ENCODE measurements around the gene GPR39.
A peak's percentile ranks its signal among the peaks of the same experiment; 100 is the strongest.

The GPR39 gene

DNA sequence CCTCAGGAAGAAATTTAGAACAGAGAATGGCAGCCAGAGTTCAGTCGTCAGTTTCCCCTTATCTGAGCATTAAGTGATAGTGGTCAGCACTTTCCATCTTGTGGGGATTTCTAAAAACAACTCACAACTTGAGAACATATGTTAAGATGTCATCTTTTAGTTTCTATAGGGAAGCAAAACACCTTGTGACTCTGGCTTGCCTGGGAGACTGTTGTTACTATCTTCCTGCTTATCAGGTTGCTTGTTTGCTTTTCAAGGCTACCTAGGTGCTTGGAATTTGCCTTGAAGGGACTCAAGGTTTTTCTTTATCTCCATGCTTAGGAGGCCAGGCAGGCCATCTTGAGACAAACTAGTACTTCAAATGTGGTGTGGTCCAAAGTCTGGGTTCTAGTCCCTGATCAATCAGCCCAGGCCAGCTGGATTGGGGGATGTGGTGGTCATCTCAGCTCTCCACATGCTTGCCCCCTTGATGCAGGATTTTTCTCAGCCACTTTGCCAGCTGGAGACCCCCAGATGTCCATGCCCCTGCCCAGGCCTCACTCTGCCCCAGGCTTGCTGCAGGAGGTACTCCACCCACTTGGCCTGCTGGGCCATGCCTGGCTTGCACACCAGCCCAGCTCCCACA lies 127.5 kb downstream of the GPR39 start:
- no peak for DNase-seq (ENCODE audit: low spot score)
- TF ChIP-seq, protein P1, sequence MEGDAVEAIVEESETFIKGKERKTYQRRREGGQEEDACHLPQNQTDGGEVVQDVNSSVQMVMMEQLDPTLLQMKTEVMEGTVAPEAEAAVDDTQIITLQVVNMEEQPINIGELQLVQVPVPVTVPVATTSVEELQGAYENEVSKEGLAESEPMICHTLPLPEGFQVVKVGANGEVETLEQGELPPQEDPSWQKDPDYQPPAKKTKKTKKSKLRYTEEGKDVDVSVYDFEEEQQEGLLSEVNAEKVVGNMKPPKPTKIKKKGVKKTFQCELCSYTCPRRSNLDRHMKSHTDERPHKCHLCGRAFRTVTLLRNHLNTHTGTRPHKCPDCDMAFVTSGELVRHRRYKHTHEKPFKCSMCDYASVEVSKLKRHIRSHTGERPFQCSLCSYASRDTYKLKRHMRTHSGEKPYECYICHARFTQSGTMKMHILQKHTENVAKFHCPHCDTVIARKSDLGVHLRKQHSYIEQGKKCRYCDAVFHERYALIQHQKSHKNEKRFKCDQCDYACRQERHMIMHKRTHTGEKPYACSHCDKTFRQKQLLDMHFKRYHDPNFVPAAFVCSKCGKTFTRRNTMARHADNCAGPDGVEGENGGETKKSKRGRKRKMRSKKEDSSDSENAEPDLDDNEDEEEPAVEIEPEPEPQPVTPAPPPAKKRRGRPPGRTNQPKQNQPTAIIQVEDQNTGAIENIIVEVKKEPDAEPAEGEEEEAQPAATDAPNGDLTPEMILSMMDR (IDR thresholded peaks at IDR 0.05; ENCODE audit: extremely low read depth, missing control alignments) = no peak

DNA sequence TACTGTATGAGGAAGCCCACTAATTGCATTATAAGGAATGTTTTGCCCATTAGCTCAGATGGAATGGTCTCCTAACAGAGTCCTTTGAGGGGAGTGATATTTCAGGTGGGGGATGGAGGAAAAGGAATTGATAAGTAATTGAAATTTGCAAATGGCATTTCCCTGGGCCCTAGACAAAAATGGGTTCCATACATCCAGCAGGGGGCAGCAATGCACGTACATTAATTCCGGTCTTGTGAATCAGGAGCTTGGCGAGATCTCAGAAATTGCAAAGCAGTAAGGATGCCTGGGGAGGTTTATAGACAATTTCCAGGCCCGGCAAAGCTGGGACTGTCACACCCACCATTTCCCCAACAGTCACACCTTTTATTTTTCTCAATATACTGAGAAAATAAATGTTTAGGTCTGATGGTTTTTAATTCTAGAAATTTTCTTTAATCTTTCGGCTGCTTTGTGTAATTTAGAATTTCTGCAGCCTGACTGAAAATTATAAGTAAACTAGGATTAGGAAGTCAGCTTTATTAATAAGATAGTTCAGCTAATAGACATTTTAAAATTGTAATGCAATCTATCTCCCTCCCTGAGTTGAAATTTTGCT lies 130.6 kb downstream of the GPR39 start:
- TF ChIP-seq, protein P1 (IDR thresholded peaks at IDR 0.05; ENCODE audit: extremely low read depth, missing control alignments) = peak; percentile 52
- DNase-seq (ENCODE audit: low spot score) = peak; percentile 57

DNA sequence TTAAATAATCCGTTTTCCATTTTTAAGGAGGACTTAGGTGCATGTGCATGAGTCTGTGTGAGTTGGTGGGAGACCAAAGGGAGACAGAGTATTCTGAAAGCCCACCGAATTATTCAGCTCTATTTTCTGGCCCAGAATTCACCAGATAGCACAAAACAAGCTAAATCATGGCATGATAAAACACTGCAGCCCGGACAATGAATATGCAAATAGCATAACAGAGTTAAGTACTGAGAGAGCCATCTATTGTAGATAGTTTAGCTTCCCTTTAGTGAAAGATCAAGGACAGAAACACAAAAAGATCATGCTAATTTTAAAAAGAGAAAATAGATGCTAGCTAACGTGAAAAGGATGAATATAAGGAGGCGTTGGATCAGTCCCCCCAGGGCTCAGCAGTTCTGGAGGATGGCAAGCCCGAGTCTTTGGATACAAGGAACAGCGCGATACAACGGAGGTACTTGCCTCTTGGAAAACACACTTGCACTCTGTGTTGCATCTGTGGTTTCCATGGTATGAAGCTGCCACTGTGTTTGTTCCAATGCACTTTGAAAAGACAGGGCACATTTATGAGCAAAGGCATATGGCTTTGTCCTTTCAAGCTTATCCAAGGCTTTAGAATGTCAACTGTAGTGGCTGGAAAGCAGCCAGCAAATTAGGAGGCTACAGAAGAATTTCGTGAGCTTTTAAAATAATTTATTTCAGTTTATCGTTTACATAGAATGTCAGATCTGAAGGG lies 133.5 kb downstream of the GPR39 start:
- TF ChIP-seq, protein P1 (IDR thresholded peaks at IDR 0.05; ENCODE audit: extremely low read depth, missing control alignments) = no peak
- DNase-seq (ENCODE audit: low spot score) = no peak

DNA sequence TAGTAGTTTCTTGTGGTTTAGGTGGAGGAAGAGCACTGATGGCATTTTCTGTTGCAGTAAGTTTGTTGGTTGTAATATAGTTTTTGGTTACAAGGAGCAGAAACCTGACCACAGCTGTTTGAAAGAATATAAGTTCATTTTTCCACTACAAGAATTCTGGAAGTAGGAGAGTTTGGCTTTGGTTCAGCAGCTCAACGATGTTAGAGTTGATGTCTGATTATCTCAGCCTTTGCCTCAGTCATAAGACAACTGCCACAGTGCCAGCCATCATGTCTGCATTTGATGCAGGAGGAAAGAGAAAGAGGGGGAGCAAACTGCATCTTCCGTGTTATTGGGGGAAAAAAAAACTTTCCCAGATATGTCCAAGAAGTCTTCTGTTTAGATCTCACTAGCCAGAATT lies 134.3 kb downstream of the GPR39 start:
- no peak for DNase-seq (ENCODE audit: low spot score)
- TF ChIP-seq, protein P1 (IDR thresholded peaks at IDR 0.05; ENCODE audit: extremely low read depth, missing control alignments) = no peak

DNA sequence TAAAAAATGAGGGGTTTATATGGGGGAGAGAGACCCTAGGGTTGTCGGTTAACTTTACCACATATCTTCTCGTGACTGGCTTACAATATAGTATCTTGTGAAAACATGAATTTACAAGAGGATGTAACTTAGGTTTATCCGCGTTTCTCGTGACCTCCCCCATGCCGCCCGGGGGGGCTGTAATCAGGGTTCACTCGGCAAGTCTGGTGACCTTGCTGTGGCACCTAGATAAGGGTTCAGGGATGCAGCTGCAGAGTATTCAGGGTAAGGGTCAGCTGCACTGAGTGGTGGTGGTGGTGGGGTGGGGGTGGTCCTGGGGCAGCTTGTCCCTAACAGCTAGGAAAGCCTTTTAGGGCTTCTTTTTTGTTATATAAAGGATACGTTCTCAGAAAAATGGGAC lies 141.1 kb downstream of the GPR39 start:
- no peak for DNase-seq (ENCODE audit: low spot score)
- TF ChIP-seq, protein P1 (IDR thresholded peaks at IDR 0.05; ENCODE audit: extremely low read depth, missing control alignments) = no peak

DNA sequence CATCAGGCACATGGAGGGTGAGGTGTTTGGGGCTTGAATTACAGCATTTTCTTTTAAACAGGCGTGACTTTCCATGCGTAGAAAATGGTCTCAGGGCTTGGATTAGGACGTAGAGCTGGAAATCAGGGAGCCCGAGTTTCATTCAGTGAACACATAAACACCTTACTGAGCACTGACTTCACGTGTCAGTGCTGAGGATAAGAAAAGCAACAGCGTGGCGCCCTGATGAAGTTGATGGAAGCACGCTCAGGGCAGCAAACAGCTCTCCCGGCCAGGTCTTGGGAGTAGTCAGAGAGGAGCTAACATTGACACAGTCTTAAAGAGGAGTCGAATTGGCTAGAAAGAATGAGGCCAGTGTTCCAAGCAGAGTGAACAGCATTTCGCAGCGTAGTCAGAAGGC lies 142.7 kb downstream of the GPR39 start:
- no peak for DNase-seq (ENCODE audit: low spot score)
- TF ChIP-seq, protein P1 (IDR thresholded peaks at IDR 0.05; ENCODE audit: extremely low read depth, missing control alignments) = no peak

DNA sequence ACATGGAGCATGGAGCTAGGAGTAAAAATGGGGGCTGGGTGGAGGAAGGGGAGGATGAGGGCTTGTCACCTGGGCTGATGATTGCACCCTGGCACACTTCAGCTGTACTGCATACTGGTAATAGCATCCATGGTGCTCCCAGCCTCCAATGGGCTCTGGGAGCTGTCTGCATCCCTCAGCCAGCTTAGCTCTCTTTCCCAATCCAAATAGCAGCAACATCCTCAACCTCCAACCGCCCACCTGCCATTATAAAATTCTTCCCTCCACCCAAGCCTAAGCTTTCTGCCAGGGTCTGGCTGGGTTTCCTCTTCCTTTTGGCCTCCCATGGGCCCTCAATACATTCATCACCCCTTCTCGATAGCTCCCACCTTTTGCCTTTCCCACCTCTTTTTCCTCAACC lies 143.3 kb downstream of the GPR39 start:
- TF ChIP-seq, protein P1 (IDR thresholded peaks at IDR 0.05; ENCODE audit: extremely low read depth, missing control alignments) = no peak
- DNase-seq (ENCODE audit: low spot score) = no peak
